CD8-positive, alpha-beta memory T cell (primary cell): ENCODE data around the gene ESPNL. TPM values are rescaled to one million over a fixed set of nuclear protein-coding genes. Genes with fewer than 3 reads are reported as not detected.
A peak's percentile ranks its signal among the peaks of the same experiment; 100 is the strongest.

Source experiments
- CTCF ChIA-PET: fragments of 350-600 bp; sonication (Branson Sonifier 250); formaldehyde crosslinking; loops from one replicate; lab custom pipeline; 2021; ENCODE audit warnings: antibody characterized with exemption; lab: Charles Lee
- POLR2A ChIA-PET: fragments of 350-600 bp; sonication (Branson Sonifier 250); formaldehyde crosslinking; loops from one replicate; lab custom pipeline; 2021; ENCODE audit warnings: antibody characterized with exemption; lab: Charles Lee
- DNase-seq, 5 donors: peaks; one replicate each; pipeline versions ENCODE4 v3.0.0 to v3.0.0-alpha.2; 2020 to 2022; ENCODE audit warnings: mixed read lengths in 1 of 5
- H3K27ac ChIP-seq: one replicate; pipeline ENCODE4 v1.7.0; 2013; ENCODE audit warnings: low read depth, mild to moderate bottlenecking, low read length, moderate library complexity
- H3K27me3 ChIP-seq: 2 replicates; pipeline ENCODE4 v1.7.0; 2013; ENCODE audit warnings: low read length, mild to moderate bottlenecking; ENCODE audit not compliant: insufficient read depth, poor library complexity, severe bottlenecking
- H3K36me3 ChIP-seq: 2 replicates; pipeline ENCODE4 v1.7.0; 2013; ENCODE audit warnings: mild to moderate bottlenecking, low read length, moderate library complexity; ENCODE audit not compliant: insufficient read depth
- H3K4me1 ChIP-seq: 2 replicates; pipeline ENCODE4 v1.7.0; 2013; ENCODE audit warnings: mild to moderate bottlenecking, low read length, moderate library complexity; ENCODE audit not compliant: insufficient read depth
- H3K4me3 ChIP-seq: 2 replicates; pipeline ENCODE4 v1.7.0; 2013; ENCODE audit warnings: mild to moderate bottlenecking, low read length
- H3K9me3 ChIP-seq: 2 replicates; pipeline ENCODE4 v1.7.0; 2013; ENCODE audit warnings: mild to moderate bottlenecking, low read length
- H3K27ac Mint-ChIP-seq, 8 donors: one replicate each; pipeline ENCODE4 v1.8.0; 2020 to 2021; ENCODE audit warnings: mixed read lengths in 8 of 8, mild to moderate bottlenecking in 6 of 8, inconsistent platforms in 3 of 8, moderate library complexity in 3 of 8
- H3K27me3 Mint-ChIP-seq, 2 donors: one replicate each; pipeline ENCODE4 v1.8.0; 2020 to 2021; ENCODE audit warnings: mixed read lengths in 2 of 2, mild to moderate bottlenecking in 1 of 2, moderate library complexity in 1 of 2
- H3K36me3 Mint-ChIP-seq, 3 donors: one replicate each; pipeline ENCODE4 v1.8.0; 2020 to 2021; ENCODE audit warnings: mixed read lengths in 3 of 3, inconsistent platforms in 1 of 3, mild to moderate bottlenecking in 1 of 3
- H3K4me1 Mint-ChIP-seq, 3 donors: one replicate each; pipeline ENCODE4 v1.8.0; 2020 to 2021; ENCODE audit warnings: mixed read lengths in 3 of 3, inconsistent platforms in 1 of 3, mild to moderate bottlenecking in 1 of 3
- H3K4me3 Mint-ChIP-seq, 7 donors: one replicate each; pipeline ENCODE4 v1.8.0; 2020 to 2021; ENCODE audit warnings: mixed read lengths in 7 of 7, mild to moderate bottlenecking in 6 of 7, moderate library complexity in 4 of 7, inconsistent platforms in 2 of 7
- H3K9me3 Mint-ChIP-seq, 5 donors: one replicate each; pipeline ENCODE4 v1.8.0; 2020 to 2022; ENCODE audit warnings: mixed read lengths in 5 of 5, mild to moderate bottlenecking in 3 of 5, moderate library complexity in 2 of 5, inconsistent platforms in 1 of 5
- polyA plus RNA-seq: library from polyadenylated mRNA; unstranded; fragments of 300-500 nt; fragmentation: Illumina TruSeq; gene quantifications from one replicate; pipeline ENCODE4 v1.2.3, GENCODE V29; 2021
- total RNA-seq, 2 experiments: library from RNA; stranded (reverse); gene quantifications; one replicate each; pipeline ENCODE4 v1.2.3, GENCODE V29; 2021

Gene ESPNL
- total and polyA plus RNA-seq, 3 experiments from 2014 or later, result not detected

- Mint-ChIP-seq H3K27me3 (peaks cover 4 to 10% of the 10 kb centered on the region in 2 donors), H3K27ac (no peak overlapping the region), H3K4me1 (no peaks in the 10 kb centered on the region), H3K4me3 (no peak overlapping the region), H3K36me3 (no peaks in the 10 kb centered on the region), H3K9me3 (no peaks in the 10 kb centered on the region)
- H3K27me3 ChIP-seq, result no peaks in the 10 kb centered on the region
- no peaks in the 10 kb centered on the region for H3K4me1 ChIP-seq
- ChIA-PET CTCF (no interaction called here), POLR2A (no interaction called here)
- H3K9me3 ChIP-seq, result no peaks in the 10 kb centered on the region
- H3K36me3 ChIP-seq, result no peaks in the 10 kb centered on the region
- H3K27ac ChIP-seq, result no peak overlapping the region
- DNase-seq, result no peak
- no peak overlapping the region for H3K4me3 ChIP-seq
Observed at GRCh38 chr2:238120463-238121298, 20.5 kb downstream of the ESPNL start.

GRCh38 chr2:238121511-238122286 is 21.6 kb downstream of the ESPNL start:
- Mint-ChIP-seq H3K36me3 (no peaks in the 10 kb centered on the region), H3K27ac (no peak overlapping the region), H3K27me3 (peaks cover 0 to 6% of the 10 kb centered on the region in 2 donors), H3K9me3 (no peaks in the 10 kb centered on the region), H3K4me1 (no peaks in the 10 kb centered on the region), H3K4me3 (no peak overlapping the region)
- no peak overlapping the region for H3K27ac ChIP-seq
- no peaks in the 10 kb centered on the region for H3K4me1 ChIP-seq
- no peaks in the 10 kb centered on the region for H3K9me3 ChIP-seq
- no peaks in the 10 kb centered on the region for H3K36me3 ChIP-seq
- no peak for DNase-seq
- H3K4me3 ChIP-seq, result no peak overlapping the region
- H3K27me3 ChIP-seq, result no peaks in the 10 kb centered on the region
- POLR2A ChIA-PET, result no interaction called here
- CTCF ChIA-PET, result no interaction called here

- H3K27ac Mint-ChIP-seq, result no peak overlapping the region
- Histone ChIP-seq H3K27ac (no peak overlapping the region), H3K4me3 (no peak overlapping the region), H3K36me3 (no peaks in the 10 kb centered on the region), H3K9me3 (no peaks in the 10 kb centered on the region), H3K4me1 (no peaks in the 10 kb centered on the region), H3K27me3 (no peaks in the 10 kb centered on the region)
- H3K9me3 Mint-ChIP-seq, result no peaks in the 10 kb centered on the region
- H3K36me3 Mint-ChIP-seq, result no peaks in the 10 kb centered on the region
- H3K27me3 Mint-ChIP-seq, result peaks cover 0 to 2% of the 10 kb centered on the region in 2 donors
- POLR2A ChIA-PET, result no interaction called here
- DNase-seq, result peak in 1 of 5 donors; percentile 35
- H3K4me1 Mint-ChIP-seq, result no peaks in the 10 kb centered on the region
- no peak overlapping the region for H3K4me3 Mint-ChIP-seq
- CTCF ChIA-PET, result no interaction called here
Observed at GRCh38 chr2:238122287-238123217, 22.4 kb downstream of the ESPNL start.

- H3K27ac ChIP-seq, result no peak overlapping the region
- Mint-ChIP-seq H3K9me3 (no peaks in the 10 kb centered on the region), H3K36me3 (no peaks in the 10 kb centered on the region), H3K27ac (no peak overlapping the region), H3K27me3 (no peaks in the 10 kb centered on the region), H3K4me1 (no peaks in the 10 kb centered on the region), H3K4me3 (no peak overlapping the region)
- no peak overlapping the region for H3K4me3 ChIP-seq
- no peaks in the 10 kb centered on the region for H3K27me3 ChIP-seq
- H3K36me3 ChIP-seq, result no peaks in the 10 kb centered on the region
- no peaks in the 10 kb centered on the region for H3K9me3 ChIP-seq
- peak in 1 of 5 donors; percentile 17 for DNase-seq
- ChIA-PET CTCF (no interaction called here), POLR2A (no interaction called here)
- H3K4me1 ChIP-seq, result no peaks in the 10 kb centered on the region
Observed at GRCh38 chr2:238123218-238123971, 23.3 kb downstream of the ESPNL start.

- H3K4me3 Mint-ChIP-seq, result no peak overlapping the region
- ChIA-PET POLR2A (no interaction called here), CTCF (no interaction called here)
- no peaks in the 10 kb centered on the region for H3K27me3 ChIP-seq
- no peaks in the 10 kb centered on the region for H3K4me1 Mint-ChIP-seq
- H3K4me3 ChIP-seq, result no peak overlapping the region
- DNase-seq, result peak in 1 of 5 donors; percentile 27
- no peaks in the 10 kb centered on the region for H3K36me3 ChIP-seq
- H3K27ac ChIP-seq, result no peak overlapping the region
- H3K27me3 Mint-ChIP-seq, result no peaks in the 10 kb centered on the region
- H3K27ac Mint-ChIP-seq, result no peak overlapping the region
- H3K4me1 ChIP-seq, result no peaks in the 10 kb centered on the region
- H3K9me3 Mint-ChIP-seq, result no peaks in the 10 kb centered on the region
- no peaks in the 10 kb centered on the region for H3K9me3 ChIP-seq
- no peaks in the 10 kb centered on the region for H3K36me3 Mint-ChIP-seq
Observed at GRCh38 chr2:238123991-238124470, 23.9 kb downstream of the ESPNL start.

- Histone ChIP-seq H3K27ac (no peak overlapping the region), H3K4me3 (no peak overlapping the region), H3K27me3 (no peaks in the 10 kb centered on the region), H3K36me3 (no peaks in the 10 kb centered on the region), H3K9me3 (no peaks in the 10 kb centered on the region), H3K4me1 (no peaks in the 10 kb centered on the region)
- POLR2A ChIA-PET, result no interaction called here
- Mint-ChIP-seq H3K4me1 (no peaks in the 10 kb centered on the region), H3K36me3 (no peaks in the 10 kb centered on the region), H3K9me3 (no peaks in the 10 kb centered on the region), H3K4me3 (no peak overlapping the region), H3K27me3 (peaks cover 0 to 1% of the 10 kb centered on the region in 2 donors), H3K27ac (no peak overlapping the region)
- DNase-seq, result peak in 1 of 5 donors; percentile 21
- CTCF ChIA-PET, result no interaction called here
Observed at GRCh38 chr2:238124488-238125126, 24.5 kb downstream of the ESPNL start.
